ENCODE measurements around the gene GP2.
"Not testable (repeated sequence)": the region's sequence is repeated elsewhere in the genome, so short reads cannot be mapped to it uniquely, and the experiment has no call there.

GP2 gene

DNA sequence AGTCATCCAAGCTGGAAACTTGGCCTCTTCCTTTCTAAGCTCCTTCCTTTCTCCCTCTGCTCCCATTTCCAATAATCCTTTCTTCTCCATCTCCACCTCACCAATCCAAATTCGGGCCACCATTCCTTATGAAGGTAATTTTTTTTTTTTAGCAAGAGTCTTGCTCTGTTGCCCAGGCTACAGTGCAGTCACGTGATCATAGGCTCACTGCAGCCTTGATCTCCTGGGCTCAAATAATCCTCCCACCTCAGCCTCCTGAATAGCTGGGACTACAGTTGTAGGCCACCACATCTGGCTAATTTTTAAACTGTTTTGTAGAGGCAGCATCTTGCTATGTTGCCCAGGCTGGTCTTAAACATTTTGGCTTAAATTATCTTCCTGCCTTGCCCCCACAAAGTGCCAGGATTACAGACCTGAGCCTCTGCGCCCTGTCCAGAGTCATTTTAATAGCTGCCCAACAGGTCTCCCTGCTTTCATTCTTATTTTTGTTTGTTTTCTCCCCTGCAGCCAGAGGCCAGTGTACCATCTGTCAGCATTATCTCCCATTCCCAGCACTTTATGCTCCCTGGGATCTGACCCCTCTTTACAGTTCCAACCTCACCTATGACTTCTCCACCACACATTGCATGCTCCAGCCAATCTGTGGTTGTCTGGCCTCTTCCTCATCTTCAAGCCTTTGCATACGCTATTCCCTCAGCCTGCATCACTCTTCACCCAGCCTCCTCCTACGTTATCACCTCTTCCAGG is 2.3 kb upstream of the GP2 start:
- no peak for TF ChIP-seq PAX5 (IDR thresholded peaks at IDR 0.05; ENCODE audit: insufficient read depth, low read length, severe bottlenecking)
- no peak for TF ChIP-seq POLR2AphosphoS5 (IDR thresholded peaks at IDR 0.05; ENCODE audit: low read depth, low read length)
- TF ChIP-seq SPI1 (IDR thresholded peaks at IDR 0.05; ENCODE audit: low read depth, low read length): no peak
- TF ChIP-seq POLR2A (IDR thresholded peaks at IDR 0.05; ENCODE audit: low read depth, low read length): no peak
- TF ChIP-seq POU2F2 (IDR thresholded peaks at IDR 0.05; ENCODE audit: low read depth, low read length): no peak
- no peak for TF ChIP-seq TAF1 (IDR thresholded peaks at IDR 0.05; ENCODE audit: low read depth, low read length)
- DNase-seq (ENCODE audit: insufficient read length, low spot score) (no peak), FAIRE-seq (no peak)

GRCh38 chr16:20326321-20326720 is 992 bp downstream of the GP2 start:
- FAIRE-seq (no peak), DNase-seq (ENCODE audit: insufficient read length, low spot score) (no peak)
- TF ChIP-seq POU2F2 (IDR thresholded peaks at IDR 0.05; ENCODE audit: low read depth, low read length) (no peak), POLR2A (IDR thresholded peaks at IDR 0.05; ENCODE audit: low read depth, low read length) (no peak), TAF1 (IDR thresholded peaks at IDR 0.05; ENCODE audit: low read depth, low read length) (no peak), POLR2AphosphoS5 (IDR thresholded peaks at IDR 0.05; ENCODE audit: low read depth, low read length) (no peak), PAX5 (IDR thresholded peaks at IDR 0.05; ENCODE audit: insufficient read depth, low read length, severe bottlenecking) (no peak), SPI1 (IDR thresholded peaks at IDR 0.05; ENCODE audit: low read depth, low read length) (no peak)

- no peak for DNase-seq (ENCODE audit: insufficient read length, low spot score)
- no peak for FAIRE-seq
- TF ChIP-seq POLR2AphosphoS5 (IDR thresholded peaks at IDR 0.05; ENCODE audit: low read depth, low read length) (no peak), SPI1 (IDR thresholded peaks at IDR 0.05; ENCODE audit: low read depth, low read length) (no peak), TAF1 (IDR thresholded peaks at IDR 0.05; ENCODE audit: low read depth, low read length) (no peak), POLR2A (IDR thresholded peaks at IDR 0.05; ENCODE audit: low read depth, low read length) (no peak), PAX5 (IDR thresholded peaks at IDR 0.05; ENCODE audit: insufficient read depth, low read length, severe bottlenecking) (no peak), POU2F2 (IDR thresholded peaks at IDR 0.05; ENCODE audit: low read depth, low read length) (no peak)
These were observed 2.3 kb downstream of the GP2 start for GRCh38 chr16:20325005-20325404.

GRCh38 chr16:20323591-20324117 is 3.7 kb downstream of the GP2 start:
- no peak for DNase-seq (ENCODE audit: insufficient read length, low spot score)
- no peak for FAIRE-seq
- TF ChIP-seq TAF1 (IDR thresholded peaks at IDR 0.05; ENCODE audit: low read depth, low read length) (no peak), SPI1 (IDR thresholded peaks at IDR 0.05; ENCODE audit: low read depth, low read length) (no peak), PAX5 (IDR thresholded peaks at IDR 0.05; ENCODE audit: insufficient read depth, low read length, severe bottlenecking) (no peak), POU2F2 (IDR thresholded peaks at IDR 0.05; ENCODE audit: low read depth, low read length) (no peak), POLR2AphosphoS5 (IDR thresholded peaks at IDR 0.05; ENCODE audit: low read depth, low read length) (no peak), POLR2A (IDR thresholded peaks at IDR 0.05; ENCODE audit: low read depth, low read length) (no peak)

DNA sequence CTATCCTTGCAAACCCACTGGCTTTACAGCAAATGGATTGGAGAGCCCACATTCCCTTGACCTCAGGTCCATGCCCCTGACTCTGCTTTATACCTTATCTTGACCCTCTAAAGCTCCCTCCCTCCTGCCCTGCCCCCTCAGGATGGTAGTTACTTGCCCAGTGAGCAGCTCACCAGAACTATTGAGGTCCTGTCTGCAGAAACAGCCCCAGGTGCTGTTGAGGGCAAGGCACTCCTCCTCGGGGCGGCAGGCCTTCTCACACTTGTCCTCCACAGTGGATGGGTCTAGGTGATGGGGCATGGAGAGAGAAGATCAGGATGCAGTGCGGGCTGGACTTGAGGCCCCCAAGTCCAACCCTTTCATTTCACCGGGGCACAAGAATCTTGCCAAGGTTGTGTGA is 4.6 kb downstream of the GP2 start:
- no peak for FAIRE-seq
- TF ChIP-seq PAX5 (IDR thresholded peaks at IDR 0.05; ENCODE audit: insufficient read depth, low read length, severe bottlenecking) (no peak), TAF1 (IDR thresholded peaks at IDR 0.05; ENCODE audit: low read depth, low read length) (no peak), POU2F2 (IDR thresholded peaks at IDR 0.05; ENCODE audit: low read depth, low read length) (no peak), POLR2AphosphoS5 (IDR thresholded peaks at IDR 0.05; ENCODE audit: low read depth, low read length) (no peak), SPI1 (IDR thresholded peaks at IDR 0.05; ENCODE audit: low read depth, low read length) (no peak), POLR2A (IDR thresholded peaks at IDR 0.05; ENCODE audit: low read depth, low read length) (no peak)
- DNase-seq (ENCODE audit: insufficient read length, low spot score): no peak

DNA sequence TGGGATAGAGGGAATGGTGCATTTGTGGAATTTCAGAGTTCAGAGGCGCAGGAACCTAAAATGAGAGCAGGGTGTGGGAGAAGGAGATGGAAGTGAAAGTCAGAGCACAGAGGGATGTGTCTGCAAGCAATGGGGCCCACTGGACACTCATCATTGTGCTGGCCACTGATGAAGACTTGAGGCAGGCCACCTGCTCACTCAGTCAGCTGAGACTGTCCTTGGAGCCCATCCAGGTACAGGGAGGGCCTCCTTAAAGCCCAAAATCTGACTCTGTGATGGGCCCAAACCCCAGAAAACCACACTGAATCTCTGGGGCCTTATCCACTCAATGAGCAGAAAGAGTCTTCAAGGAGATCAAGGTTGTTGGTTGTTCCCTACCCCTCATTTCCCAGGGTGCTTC is 5.6 kb downstream of the GP2 start:
- FAIRE-seq (no peak), DNase-seq (ENCODE audit: insufficient read length, low spot score) (no peak)
- TF ChIP-seq POLR2A (IDR thresholded peaks at IDR 0.05; ENCODE audit: low read depth, low read length) (no peak), POLR2AphosphoS5 (IDR thresholded peaks at IDR 0.05; ENCODE audit: low read depth, low read length) (no peak), POU2F2 (IDR thresholded peaks at IDR 0.05; ENCODE audit: low read depth, low read length) (no peak), SPI1 (IDR thresholded peaks at IDR 0.05; ENCODE audit: low read depth, low read length) (no peak), PAX5 (IDR thresholded peaks at IDR 0.05; ENCODE audit: insufficient read depth, low read length, severe bottlenecking) (no peak), TAF1 (IDR thresholded peaks at IDR 0.05; ENCODE audit: low read depth, low read length) (no peak)

GRCh38 chr16:20321051-20321450 is 6.3 kb downstream of the GP2 start:
- FAIRE-seq: not testable (repeated sequence)

GRCh38 chr16:20320592-20320991 is 6.7 kb downstream of the GP2 start:
- DNase-seq (ENCODE audit: insufficient read length, low spot score) (no peak), FAIRE-seq (no peak)
- no peak for TF ChIP-seq POU2F2 (IDR thresholded peaks at IDR 0.05; ENCODE audit: low read depth, low read length)
- no peak for TF ChIP-seq PAX5 (IDR thresholded peaks at IDR 0.05; ENCODE audit: insufficient read depth, low read length, severe bottlenecking)
- no peak for TF ChIP-seq SPI1 (IDR thresholded peaks at IDR 0.05; ENCODE audit: low read depth, low read length)
- no peak for TF ChIP-seq POLR2AphosphoS5 (IDR thresholded peaks at IDR 0.05; ENCODE audit: low read depth, low read length)
- no peak for TF ChIP-seq TAF1 (IDR thresholded peaks at IDR 0.05; ENCODE audit: low read depth, low read length)
- TF ChIP-seq POLR2A (IDR thresholded peaks at IDR 0.05; ENCODE audit: low read depth, low read length): no peak

More at GRCh38 chr16:20321051-20321450, 6.3 kb downstream of the GP2 start:
- not testable (repeated sequence) for DNase-seq (ENCODE audit: insufficient read length, low spot score)

GRCh38 chr16:20320178-20320577 is 7.1 kb downstream of the GP2 start:
- DNase-seq (ENCODE audit: insufficient read length, low spot score) (no peak), FAIRE-seq (no peak)
- TF ChIP-seq POLR2A (IDR thresholded peaks at IDR 0.05; ENCODE audit: low read depth, low read length) (no peak), SPI1 (IDR thresholded peaks at IDR 0.05; ENCODE audit: low read depth, low read length) (no peak), POLR2AphosphoS5 (IDR thresholded peaks at IDR 0.05; ENCODE audit: low read depth, low read length) (no peak), TAF1 (IDR thresholded peaks at IDR 0.05; ENCODE audit: low read depth, low read length) (no peak), PAX5 (IDR thresholded peaks at IDR 0.05; ENCODE audit: insufficient read depth, low read length, severe bottlenecking) (no peak)

GRCh38 chr16:20319406-20319805 is 7.9 kb downstream of the GP2 start:
- FAIRE-seq: no peak
- no peak for DNase-seq (ENCODE audit: insufficient read length, low spot score)
- TF ChIP-seq TAF1 (IDR thresholded peaks at IDR 0.05; ENCODE audit: low read depth, low read length) (no peak), POLR2A (IDR thresholded peaks at IDR 0.05; ENCODE audit: low read depth, low read length) (no peak), PAX5 (IDR thresholded peaks at IDR 0.05; ENCODE audit: insufficient read depth, low read length, severe bottlenecking) (no peak), POU2F2 (IDR thresholded peaks at IDR 0.05; ENCODE audit: low read depth, low read length) (no peak), POLR2AphosphoS5 (IDR thresholded peaks at IDR 0.05; ENCODE audit: low read depth, low read length) (no peak), SPI1 (IDR thresholded peaks at IDR 0.05; ENCODE audit: low read depth, low read length) (no peak)
